IMR-90 (cell line): ENCODE results near the gene CARF. TPM values are rescaled to one million over a fixed set of nuclear protein-coding genes. Genes with fewer than 3 reads are reported as not detected.

Experiments
- ATAC-seq: fragments of 200-7000 bp; cut with Tn5 transposase; 2 replicates; pipeline ENCODE4 v1.9.1; 2020; ENCODE audit warnings: low read depth, mild to moderate bottlenecking, moderate library complexity
- BruUV-seq: library from RNA; stranded (reverse); fragments of 400-500 nt; replicated peaks from 2 replicates; lab custom pipeline; 2021; lab: Mats Ljungman, UMichigan
- CTCF ChIA-PET: fragments of 300-600 bp; formaldehyde crosslinking; extraction: SDS; loops from one replicate; lab custom pipeline; 2021; ENCODE audit warnings: antibody characterized with exemption; lab: Yijun Ruan, JAX
- POLR2A ChIA-PET: fragments of 300-600 bp; sonication (Branson Sonifier 250); formaldehyde crosslinking; loops from one replicate; lab custom pipeline; 2022; ENCODE audit warnings: antibody characterized with exemption; ENCODE audit not compliant: unreplicated experiment; lab: Charles Lee
- DNase-seq: peaks from one replicate; pipeline ENCODE4 v3.0.0; 2013
- H2AFZ ChIP-seq: replicated peaks from 2 replicates; pipeline ENCODE3; 2013; ENCODE audit warnings: low read length, mild to moderate bottlenecking; ENCODE audit not compliant: poor library complexity
- H2AK5ac ChIP-seq: 2 replicates; pipeline ENCODE4 v1.6.1; 2013; ENCODE audit warnings: low read depth, low read length, inconsistent platforms
- H2AK9ac ChIP-seq: replicated peaks from 2 replicates; pipeline ENCODE3; 2013; ENCODE audit warnings: mild to moderate bottlenecking, low read depth, low read length, moderate library complexity; ENCODE audit not compliant: poor library complexity
- H2BK120ac ChIP-seq: 2 replicates; pipeline ENCODE4 v1.6.1; 2013; ENCODE audit warnings: low read depth, low read length, inconsistent platforms
- H2BK15ac ChIP-seq: 3 replicates; pipeline ENCODE4 v1.6.1; 2013; ENCODE audit warnings: low read depth, low read length, inconsistent platforms
- H2BK20ac ChIP-seq: 2 replicates; pipeline ENCODE4 v1.6.1; 2013; ENCODE audit warnings: low read depth, mild to moderate bottlenecking, inconsistent platforms, low read length, moderate library complexity
- H2BK5ac ChIP-seq: 2 replicates; pipeline ENCODE4 v1.6.1; 2013; ENCODE audit warnings: mild to moderate bottlenecking, low read depth, low read length, inconsistent platforms; ENCODE audit not compliant: poor library complexity, severe bottlenecking
- H3K14ac ChIP-seq: replicated peaks from 2 replicates; pipeline ENCODE4 v1.6.1; 2013; ENCODE audit warnings: low read depth, low read length, inconsistent platforms
- H3K18ac ChIP-seq: 2 replicates; pipeline ENCODE4 v1.6.1; 2013; ENCODE audit warnings: low read depth, low read length, control low read depth
- H3K23ac ChIP-seq: 2 replicates; pipeline ENCODE4 v1.6.1; 2013; ENCODE audit warnings: low read depth, low read length, inconsistent platforms
- H3K27ac ChIP-seq: 2 replicates; pipeline ENCODE4 v1.5.1; 2013; ENCODE audit warnings: mild to moderate bottlenecking, control low read depth, low read length; ENCODE audit not compliant: insufficient read depth
- H3K27me3 ChIP-seq: 2 replicates; pipeline ENCODE4 v1.6.1; 2013; ENCODE audit warnings: low read length; ENCODE audit not compliant: control insufficient read depth, insufficient read depth
- H3K36me3 ChIP-seq: 2 replicates; pipeline ENCODE4 v1.6.1; 2013; ENCODE audit warnings: low read length, mixed read lengths; ENCODE audit not compliant: control insufficient read depth, insufficient read depth
- H3K4ac ChIP-seq: 2 replicates; pipeline ENCODE4 v1.6.1; 2013; ENCODE audit warnings: low read depth, low read length, inconsistent platforms
- H3K4me1 ChIP-seq: 2 replicates; pipeline ENCODE4 v1.6.1; 2013; ENCODE audit warnings: low read length, mixed read lengths; ENCODE audit not compliant: control insufficient read depth, insufficient read depth
- H3K4me2 ChIP-seq: 2 replicates; pipeline ENCODE4 v1.6.1; 2013; ENCODE audit warnings: low read depth, mild to moderate bottlenecking, control low read depth, low read length, moderate library complexity
- H3K4me3 ChIP-seq: 2 replicates; pipeline ENCODE4 v1.5.1; 2013; ENCODE audit warnings: low read depth, mild to moderate bottlenecking, control low read depth, low read length, moderate library complexity; ENCODE audit not compliant: insufficient read depth
- H3K56ac ChIP-seq: 2 replicates; pipeline ENCODE4 v1.6.1; 2013; ENCODE audit warnings: low read length, inconsistent platforms; ENCODE audit not compliant: insufficient read depth; ENCODE audit errors: extremely low read depth
- H3K79me1 ChIP-seq, 2 experiments: 2 replicates each; pipeline ENCODE4 v1.6.1; 2013; ENCODE audit warnings: low read length in 2 of 2, inconsistent platforms in 1 of 2, low read depth in 1 of 2
- H3K9ac ChIP-seq: 2 replicates; pipeline ENCODE4 v1.6.1; 2013; ENCODE audit warnings: low read depth, low read length, control low read depth
- H3K9me1 ChIP-seq: 2 replicates; pipeline ENCODE4 v1.6.1; 2013; ENCODE audit warnings: low read length, inconsistent platforms; ENCODE audit not compliant: insufficient read depth
- H3K9me3 ChIP-seq: 2 replicates; pipeline ENCODE4 v1.6.1; 2013; ENCODE audit warnings: low read length; ENCODE audit not compliant: control insufficient read depth, insufficient read depth
- H4K20me1 ChIP-seq: 2 replicates; pipeline ENCODE4 v1.6.1; 2013; ENCODE audit warnings: low read length, inconsistent platforms; ENCODE audit not compliant: insufficient read depth
- H4K5ac ChIP-seq: 2 replicates; pipeline ENCODE4 v1.6.1; 2013; ENCODE audit warnings: mild to moderate bottlenecking, low read depth, low read length, control low read depth
- H4K8ac ChIP-seq, 2 experiments: 2 replicates each; pipeline ENCODE4 v1.6.1; 2013; ENCODE audit warnings: low read depth in 2 of 2, low read length in 2 of 2, control low read depth in 1 of 2, inconsistent platforms in 1 of 2
- H4K91ac ChIP-seq: 2 replicates; pipeline ENCODE4 v1.6.1; 2013; ENCODE audit warnings: low read depth, low read length, inconsistent platforms; ENCODE audit not compliant: insufficient read depth
- BHLHE40 ChIP-seq: fragments of 150-350 bp; IDR thresholded peaks from 2 replicates; pipeline ENCODE4 v1.6.1; 2016; ENCODE audit warnings: mild to moderate bottlenecking, low read depth, low read length
- CEBPB ChIP-seq: IDR thresholded peaks from 2 replicates; pipeline ENCODE4 v1.6.1; 2012; ENCODE audit warnings: low read depth, low read length, improper control_type of control experiment
- CTCF ChIP-seq: conservative IDR thresholded peaks from 2 replicates; pipeline ENCODE4 v1.5.1; 2012; ENCODE audit warnings: mild to moderate bottlenecking, low read depth, low read length, improper control_type of control experiment
- FOS ChIP-seq: fragments of 150-350 bp; IDR thresholded peaks from 2 replicates; pipeline ENCODE4 v1.6.1; 2016; ENCODE audit warnings: low read depth, low read length
- MAFK ChIP-seq: IDR thresholded peaks from 2 replicates; pipeline ENCODE4 v1.6.1; 2012; ENCODE audit warnings: low read depth, low read length, improper control_type of control experiment
- NFE2L2 ChIP-seq: fragments of 150-350 bp; IDR thresholded peaks from 2 replicates; pipeline ENCODE4 v1.6.1; 2016; ENCODE audit warnings: low read depth, mild to moderate bottlenecking, low read length
- POLR2A ChIP-seq: IDR thresholded peaks from 2 replicates; pipeline ENCODE4 v1.6.1; 2012; ENCODE audit warnings: mild to moderate bottlenecking, low read depth, low read length
- RAD21 ChIP-seq: IDR thresholded peaks from 2 replicates; pipeline ENCODE4 v1.6.1; 2012; ENCODE audit warnings: low read length, improper control_type of control experiment
- SMC3 ChIP-seq: fragments of 150-350 bp; IDR thresholded peaks from 2 replicates; pipeline ENCODE4 v1.6.1; 2016; ENCODE audit warnings: low read depth, mild to moderate bottlenecking, antibody characterized with exemption, low read length, moderate library complexity
- WGBS, 2 experiments: methylation state at CpG; one replicate each; pipeline versions ENCODE4 v1.1.5 to v1.1.7; 2013; ENCODE audit warnings: missing lambda C conversion rate in 2 of 2; ENCODE audit not compliant: insufficient read length in 1 of 2; ENCODE audit errors: extremely low coverage in 2 of 2; 5-methylcytosine and 5-hydroxymethylcytosine counted together
- dilution Hi-C: fragments of 300-500 bp; cut with HindIII; formaldehyde crosslinking; loops from one replicate; pipeline ENCODE4 v1.14.3; 2018; ENCODE audit warnings: low sequenced_read_pairs; ENCODE audit not compliant: unreplicated experiment
- in situ Hi-C: fragments of 300-500 bp; cut with MboI; formaldehyde crosslinking; loops from 3 replicates; pipeline ENCODE4 v1.14.3; 2019; ENCODE audit warnings: low sequenced_read_pairs, inconsistent platforms, mixed read lengths
- intact Hi-C: fragments of 100-400 bp; cut with micrococcal nuclease; formaldehyde crosslinking; loops from 2 replicates; pipeline ENCODE4 v1.10.0; 2022
- polyA plus RNA-seq, 3 experiments: library from polyadenylated mRNA; depleted of rRNA; stranded (reverse); fragments of >200 nt; gene quantifications; 2 replicates each; pipeline ENCODE4 v1.2.3, GENCODE V29; 2012; ENCODE audit warnings: low replicate concordance in 1 of 3
- total RNA-seq: library from RNA; depleted of rRNA; stranded (reverse); fragments of >200 nt; gene quantifications from 2 replicates; pipeline ENCODE4 v1.2.3, GENCODE V29; 2012

Gene CARF
- total and polyA plus RNA-seq, 2 of the 4 experiments (the other 2 are of a cell fraction), result 2.4 to 5.6 TPM

- Histone ChIP-seq H2BK120ac (no peak overlapping the region), H3K14ac (no peak overlapping the region), H2AK5ac (no peak overlapping the region), H3K27ac (no peak overlapping the region), H3K4me2 (peak overlapping the region; percentile 26; the same call in 1 of the 2 replicates), H3K9me1 (no peaks in the 10 kb centered on the region), H4K5ac (no peak overlapping the region), H3K18ac (no peak overlapping the region), H3K56ac (no peak overlapping the region), H2BK20ac (no peak overlapping the region), H4K20me1 (no peaks in the 10 kb centered on the region), H3K36me3 (no peaks in the 10 kb centered on the region), H3K27me3 (no peaks in the 10 kb centered on the region), H4K91ac (no peak overlapping the region), H4K8ac (peak overlapping the region in 1 of 2 experiments; percentile 32; a peak in 1 of 4 replicates), H2AFZ (no peak overlapping the region), H2BK5ac (peak overlapping the region; percentile 82), H3K23ac (no peak overlapping the region), H2AK9ac (no peak overlapping the region), H3K4me3 (no peak overlapping the region), H3K9me3 (peaks cover 3% of the 10 kb centered on the region; the same call in 1 of the 2 replicates), H3K79me1 (no peaks in the 10 kb centered on the region), H3K9ac (no peak overlapping the region), H2BK15ac (no peak overlapping the region), H3K4me1 (no peaks in the 10 kb centered on the region; the same call in 1 of the 2 replicates), H3K4ac (no peak overlapping the region)
- ChIA-PET CTCF (no interaction called here), POLR2A (no interaction called here)
- TF ChIP-seq SMC3 (no peak), CEBPB (no peak), BHLHE40 (no peak), RAD21 (no peak), CTCF (no peak), MAFK (no peak), FOS (peak; percentile 20; the same call in 1 of the 2 replicates), POLR2A (no peak), NFE2L2 (no peak)
- in situ Hi-C loops (no loop called here), intact Hi-C loops (no loop called here), dilution Hi-C loops (no loop called here)
- ATAC-seq (peak; percentile 76), DNase-seq (peak; percentile 87)
- WGBS, 2 experiments, result no CpG with 5 or more reads among the region's 1 CpG
- no TSS peak for BruUV-seq
Observed at GRCh38 chr2:202944408-202944807, 32.3 kb downstream of the CARF start.
